ENCODE measurements around the gene PREPL.

PREPL gene

DNA sequence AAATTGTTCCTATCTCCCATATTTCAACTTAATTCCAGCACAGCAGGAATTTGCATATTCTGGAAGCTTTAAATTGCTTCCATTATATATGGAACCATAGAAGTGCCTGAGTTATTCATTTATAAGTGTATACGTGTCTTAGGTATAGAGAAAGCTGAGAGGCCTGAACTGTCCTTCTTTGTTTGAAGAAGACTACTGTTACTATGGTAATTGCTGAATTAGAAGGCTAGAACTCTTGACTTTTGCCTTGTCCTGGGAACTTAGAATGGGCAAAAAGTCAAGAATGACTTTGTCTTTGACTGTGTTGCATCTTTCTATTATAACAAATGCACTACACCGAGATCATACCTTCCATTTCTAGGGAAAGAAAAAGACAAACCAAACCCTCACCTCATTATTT, 16.2 kb upstream of the PREPL start:
- H4K20me1 ChIP-seq (ENCODE audit: insufficient read depth, low read length), result no peaks in the 10 kb centered on the region
- H3K4me3 ChIP-seq (ENCODE audit: low read length), result no peak overlapping the region
- no peaks in the 10 kb centered on the region for H3K27me3 ChIP-seq (ENCODE audit: low read depth, low read length)
- H3K36me3 ChIP-seq (replicated peaks; ENCODE audit: low read depth, low read length), result no peaks in the 10 kb centered on the region
- H3K9me3 ChIP-seq (ENCODE audit: insufficient read depth, low read length), result no peaks in the 10 kb centered on the region
- no peak overlapping the region for H2AFZ ChIP-seq (ENCODE audit: low read depth, low read length)
- H3K9ac ChIP-seq (ENCODE audit: low read length), result no peak overlapping the region
- no peak overlapping the region for H3K4me2 ChIP-seq (ENCODE audit: low read length)
- H3K27ac ChIP-seq (ENCODE audit: low read length), result no peak overlapping the region
- no peaks in the 10 kb centered on the region for H3K79me2 ChIP-seq (ENCODE audit: low read length)
- H3K4me1 ChIP-seq (ENCODE audit: low read length), result no peaks in the 10 kb centered on the region
- TF ChIP-seq, protein P1, sequence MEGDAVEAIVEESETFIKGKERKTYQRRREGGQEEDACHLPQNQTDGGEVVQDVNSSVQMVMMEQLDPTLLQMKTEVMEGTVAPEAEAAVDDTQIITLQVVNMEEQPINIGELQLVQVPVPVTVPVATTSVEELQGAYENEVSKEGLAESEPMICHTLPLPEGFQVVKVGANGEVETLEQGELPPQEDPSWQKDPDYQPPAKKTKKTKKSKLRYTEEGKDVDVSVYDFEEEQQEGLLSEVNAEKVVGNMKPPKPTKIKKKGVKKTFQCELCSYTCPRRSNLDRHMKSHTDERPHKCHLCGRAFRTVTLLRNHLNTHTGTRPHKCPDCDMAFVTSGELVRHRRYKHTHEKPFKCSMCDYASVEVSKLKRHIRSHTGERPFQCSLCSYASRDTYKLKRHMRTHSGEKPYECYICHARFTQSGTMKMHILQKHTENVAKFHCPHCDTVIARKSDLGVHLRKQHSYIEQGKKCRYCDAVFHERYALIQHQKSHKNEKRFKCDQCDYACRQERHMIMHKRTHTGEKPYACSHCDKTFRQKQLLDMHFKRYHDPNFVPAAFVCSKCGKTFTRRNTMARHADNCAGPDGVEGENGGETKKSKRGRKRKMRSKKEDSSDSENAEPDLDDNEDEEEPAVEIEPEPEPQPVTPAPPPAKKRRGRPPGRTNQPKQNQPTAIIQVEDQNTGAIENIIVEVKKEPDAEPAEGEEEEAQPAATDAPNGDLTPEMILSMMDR (IDR thresholded peaks at IDR 0.05; ENCODE audit: low read depth, low read length), result no peak
- TF ChIP-seq EZH2phosphoT487 (IDR thresholded peaks at IDR 0.05; ENCODE audit: low read depth), result no peak

DNA sequence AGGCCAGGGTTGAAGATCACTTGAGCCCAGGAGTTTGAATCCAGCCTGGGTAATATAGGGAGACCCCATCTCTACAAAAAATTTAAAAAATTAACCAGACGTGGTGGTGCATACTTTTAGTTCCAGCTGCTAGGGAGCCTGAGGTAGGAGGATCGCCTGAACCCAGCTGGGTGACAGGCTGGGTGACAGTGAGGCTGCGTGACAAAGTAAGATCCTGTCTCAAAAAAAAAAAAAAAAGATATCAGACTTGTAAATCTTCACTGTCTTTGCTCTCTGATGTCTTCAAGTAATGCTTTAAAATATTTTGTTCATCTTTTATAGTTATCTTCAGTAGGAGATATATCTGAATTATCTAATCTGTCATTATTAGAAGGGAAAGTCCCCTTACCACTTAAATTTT, 11.0 kb upstream of the PREPL start:
- no peaks in the 10 kb centered on the region for H3K4me1 ChIP-seq (ENCODE audit: low read length)
- H3K27me3 ChIP-seq (ENCODE audit: low read depth, low read length), result no peaks in the 10 kb centered on the region
- TF ChIP-seq, protein P1 (IDR thresholded peaks at IDR 0.05; ENCODE audit: low read depth, low read length), result no peak
- TF ChIP-seq EZH2phosphoT487 (IDR thresholded peaks at IDR 0.05; ENCODE audit: low read depth), result no peak
- no peaks in the 10 kb centered on the region; the same call in 1 of the 2 replicates for H3K79me2 ChIP-seq (ENCODE audit: low read length)
- H4K20me1 ChIP-seq (ENCODE audit: insufficient read depth, low read length), result no peaks in the 10 kb centered on the region
- H2AFZ ChIP-seq (ENCODE audit: low read depth, low read length), result no peak overlapping the region
- H3K4me2 ChIP-seq (ENCODE audit: low read length), result no peak overlapping the region
- H3K4me3 ChIP-seq (ENCODE audit: low read length), result no peak overlapping the region
- no peaks in the 10 kb centered on the region for H3K36me3 ChIP-seq (replicated peaks; ENCODE audit: low read depth, low read length)
- no peaks in the 10 kb centered on the region for H3K9me3 ChIP-seq (ENCODE audit: insufficient read depth, low read length)
- H3K9ac ChIP-seq (ENCODE audit: low read length), result no peak overlapping the region
- no peak overlapping the region for H3K27ac ChIP-seq (ENCODE audit: low read length)

DNA sequence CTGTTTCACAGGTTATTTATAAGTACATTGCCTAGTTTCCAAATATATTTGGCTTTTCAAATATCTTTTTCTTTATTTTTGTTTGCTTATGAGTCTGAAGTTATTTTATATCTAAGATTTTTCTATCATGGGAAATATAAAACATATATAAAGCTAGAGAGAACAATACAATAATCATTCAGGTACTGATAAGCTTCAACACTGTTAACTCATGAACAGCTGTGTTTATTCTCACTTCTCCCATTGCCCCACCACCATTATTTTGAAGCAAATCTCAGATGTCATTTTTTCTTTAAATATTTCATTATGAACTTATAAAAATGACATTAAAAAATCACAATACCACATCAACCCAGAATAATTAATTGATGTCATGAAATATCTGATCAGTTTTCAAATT, 10.2 kb upstream of the PREPL start:
- Histone ChIP-seq H3K4me3 (ENCODE audit: low read length) (no peak overlapping the region), H3K9ac (ENCODE audit: low read length) (no peak overlapping the region)

DNA sequence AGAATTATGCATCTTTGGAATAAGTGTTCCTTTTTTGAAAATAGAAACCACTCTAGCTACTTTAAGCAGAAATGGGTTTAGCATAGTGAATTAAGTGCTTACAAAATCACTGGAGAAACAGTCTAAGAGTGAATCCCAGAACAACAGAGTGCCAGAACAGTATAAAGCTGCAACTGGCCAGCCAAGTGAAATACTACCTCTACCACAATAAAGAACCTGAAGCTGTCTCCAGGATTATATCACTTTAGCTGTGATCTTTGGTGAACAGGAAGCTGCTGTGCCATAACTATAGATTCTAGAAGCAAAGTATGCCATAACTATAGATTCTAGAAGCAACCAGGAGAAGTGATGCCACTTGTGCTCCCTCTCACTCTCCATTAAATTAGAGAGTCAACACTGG, 8.1 kb upstream of the PREPL start:
- TF ChIP-seq, protein P1 (IDR thresholded peaks at IDR 0.05; ENCODE audit: low read depth, low read length), result no peak
- no peak for TF ChIP-seq EZH2phosphoT487 (IDR thresholded peaks at IDR 0.05; ENCODE audit: low read depth)

More for the DNA sequence above, 10.2 kb upstream of the PREPL start:
- TF ChIP-seq EZH2phosphoT487 (IDR thresholded peaks at IDR 0.05; ENCODE audit: low read depth), result no peak
- TF ChIP-seq, protein P1 (IDR thresholded peaks at IDR 0.05; ENCODE audit: low read depth, low read length), result no peak
- Histone ChIP-seq H3K9me3 (ENCODE audit: insufficient read depth, low read length) (no peaks in the 10 kb centered on the region), H3K79me2 (ENCODE audit: low read length) (peaks cover 4% of the 10 kb centered on the region; the same call in 1 of the 2 replicates), H4K20me1 (ENCODE audit: insufficient read depth, low read length) (no peaks in the 10 kb centered on the region), H3K27ac (ENCODE audit: low read length) (no peak overlapping the region), H2AFZ (ENCODE audit: low read depth, low read length) (no peak overlapping the region), H3K4me1 (ENCODE audit: low read length) (no peaks in the 10 kb centered on the region), H3K36me3 (replicated peaks; ENCODE audit: low read depth, low read length) (no peaks in the 10 kb centered on the region), H3K27me3 (ENCODE audit: low read depth, low read length) (no peaks in the 10 kb centered on the region), H3K4me2 (ENCODE audit: low read length) (no peak overlapping the region)

More for the DNA sequence above, 8.1 kb upstream of the PREPL start:
- Histone ChIP-seq H3K9ac (ENCODE audit: low read length) (no peak overlapping the region), H3K9me3 (ENCODE audit: insufficient read depth, low read length) (no peaks in the 10 kb centered on the region), H3K4me3 (ENCODE audit: low read length) (no peak overlapping the region), H3K27me3 (ENCODE audit: low read depth, low read length) (no peaks in the 10 kb centered on the region), H3K36me3 (replicated peaks; ENCODE audit: low read depth, low read length) (no peaks in the 10 kb centered on the region), H3K79me2 (ENCODE audit: low read length) (peaks cover 7% of the 10 kb centered on the region; the same call in 1 of the 2 replicates), H3K4me1 (ENCODE audit: low read length) (no peaks in the 10 kb centered on the region), H3K4me2 (ENCODE audit: low read length) (no peak overlapping the region), H2AFZ (ENCODE audit: low read depth, low read length) (no peak overlapping the region), H3K27ac (ENCODE audit: low read length) (no peak overlapping the region), H4K20me1 (ENCODE audit: insufficient read depth, low read length) (no peaks in the 10 kb centered on the region)
